ENCODE results near the gene PLGRKT.

- TF ChIP-seq CTCF (IDR thresholded peaks at IDR 0.05; ENCODE audit: poor library complexity, severe bottlenecking) (no peak), POLR2AphosphoS5 (IDR thresholded peaks at IDR 0.05) (no peak), EP300 (conservative IDR thresholded peaks at IDR 0.05; ENCODE audit: poor library complexity, severe bottlenecking) (no peak), REST (IDR thresholded peaks at IDR 0.05; ENCODE audit: borderline replicate concordance) (no peak), MXI1 (conservative IDR thresholded peaks at IDR 0.05; ENCODE audit: poor library complexity, severe bottlenecking) (no peak), EZH2 (IDR thresholded peaks at IDR 0.05; ENCODE audit: borderline replicate concordance, insufficient read depth, low read length, poor library complexity, severe bottlenecking) (no peak), RAD21 (conservative IDR thresholded peaks at IDR 0.05) (no peak)
Measured at GRCh38 chr9:5445886-5446285, 8.2 kb upstream of the PLGRKT start.
